Testis (tissue), 2 donors: ENCODE measurements around the gene IL18RAP.

Experiments
- CTCF ChIP-seq, 3 experiments: fragments of 450-650 bp in 2 of 3; fragments of 200-600 bp in 1 of 3; sonication (generic) in 1 of 3; IDR thresholded peaks; one replicate each; pipeline ENCODE4 v1.5.1; 2016 to 2019; ENCODE audit warnings: antibody characterized with exemption in 3 of 3, mild to moderate bottlenecking in 2 of 3, moderate library complexity in 1 of 3
- POLR2A ChIP-seq: fragments of 450-650 bp; IDR thresholded peaks from one replicate; pipeline ENCODE4 v1.6.1; 2017; ENCODE audit warnings: antibody characterized with exemption, mild to moderate bottlenecking, moderate library complexity

- no peak for TF ChIP-seq POLR2A
- no peak for TF ChIP-seq CTCF (IDR thresholded peaks at IDR 0.05)
These were observed 60.1 kb downstream of the IL18RAP start for GRCh38 chr2:102483086-102483485.
